ENCODE data around the gene KIAA1755.

The KIAA1755 gene

DNA sequence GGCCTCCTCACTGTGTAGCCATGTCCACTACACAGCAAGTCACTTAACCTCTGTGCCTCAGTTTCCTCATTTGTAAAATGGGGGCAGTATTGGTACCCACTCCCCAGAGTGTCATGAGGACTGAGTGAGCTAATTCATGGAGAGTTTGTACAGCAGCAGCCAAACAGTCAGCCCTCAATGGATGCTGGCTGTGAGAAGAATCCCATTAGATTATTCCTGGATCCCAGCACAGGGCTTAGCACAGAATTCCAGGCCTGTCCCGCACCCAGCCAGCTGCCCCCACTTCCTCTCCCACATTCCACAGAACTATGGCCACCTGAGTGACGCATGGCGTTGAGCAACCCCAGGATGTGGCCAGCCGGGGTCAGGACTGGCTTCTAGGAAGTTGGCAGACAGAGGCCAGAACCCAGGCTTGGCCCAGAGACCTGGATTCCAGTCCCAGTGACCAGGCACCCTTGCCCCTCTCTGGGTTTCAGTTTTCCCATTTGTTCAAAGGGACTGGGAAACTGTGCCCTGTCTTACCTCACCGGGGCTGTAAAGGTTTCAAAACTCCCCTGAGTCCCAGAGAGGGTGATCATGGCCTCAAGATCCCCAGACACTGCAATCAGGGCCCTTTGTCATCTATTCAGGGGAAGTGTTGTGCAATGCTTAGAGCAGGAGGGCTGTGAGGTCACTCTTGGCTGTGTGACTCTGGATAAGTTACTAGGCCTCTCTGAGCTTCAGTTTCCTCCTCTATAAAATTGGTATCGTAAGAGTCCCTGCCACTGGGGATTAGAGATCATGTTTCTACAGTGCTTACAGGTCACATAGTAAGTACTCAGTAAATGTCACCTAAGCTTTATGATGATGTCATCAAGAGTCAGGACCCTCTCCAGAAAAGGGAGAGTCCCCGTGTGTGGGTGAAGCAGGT lies 92.4 kb downstream of the KIAA1755 start:
- WGBS, result 23% methylated on average over 6 of the region's 7 CpGs
- Histone ChIP-seq H3K4ac (ENCODE audit: low read depth in 1 of 2, low read length in 2 of 2) (peak overlapping the region; percentile 68 to 83), H4K8ac (ENCODE audit: low read length) (peak overlapping the region; percentile 84), H2AK5ac (ENCODE audit: low read length, severe bottlenecking) (peak overlapping the region; percentile 55), H3K27ac (ENCODE audit: low read length, poor library complexity, severe bottlenecking) (peak overlapping the region; percentile 16), H2BK120ac (ENCODE audit: low read depth, low read length) (peak overlapping the region; percentile 56), H3K79me1 (replicated peaks; ENCODE audit: low read length, poor library complexity, severe bottlenecking) (no peaks in the 10 kb centered on the region), H2AFZ (ENCODE audit: low read depth, low read length) (no peak overlapping the region), H3K4me1 (ENCODE audit: control insufficient read depth, insufficient read depth, low read depth, low read length) (peaks cover 27% of the 10 kb centered on the region), H2BK5ac (ENCODE audit: low read depth, low read length, poor library complexity, severe bottlenecking) (no peak overlapping the region), H3K4me2 (ENCODE audit: low read length, poor library complexity, severe bottlenecking) (no peak overlapping the region), H2BK15ac (ENCODE audit: low read depth, poor library complexity, severe bottlenecking) (peak overlapping the region; percentile 38), H3K23ac (ENCODE audit: low read length in 2 of 2) (no peak overlapping the region), H3K14ac (ENCODE audit: low read length in 2 of 2) (no peak overlapping the region), H3K4me3 (ENCODE audit: insufficient read depth in 1 of 2, low read depth in 1 of 2, low read length in 2 of 2) (no peak overlapping the region), H3K9ac (ENCODE audit: low read length) (peak overlapping the region; percentile 17), H3K9me3 (ENCODE audit: control insufficient read depth, low read length) (no peaks in the 10 kb centered on the region), H3K27me3 (ENCODE audit: control insufficient read depth in 1 of 2, insufficient read depth in 1 of 2, low read length in 2 of 2) (peaks cover 0 to 5% of the 10 kb centered on the region in 2 experiments), H4K91ac (ENCODE audit: low read length) (peak overlapping the region; percentile 94), H3K36me3 (ENCODE audit: control insufficient read depth in 1 of 2, insufficient read depth in 2 of 2, low read depth in 1 of 2, low read length in 2 of 2) (no peaks in the 10 kb centered on the region), H2BK12ac (ENCODE audit: low read length in 2 of 2) (peak overlapping the region; percentile 82 to 96), H3K18ac (ENCODE audit: low read depth in 1 of 2, low read length in 2 of 2) (peak overlapping the region; percentile 78 to 88)
- peak; percentile 92 for DNase-seq

- H3K4me2 ChIP-seq (ENCODE audit: low read length, poor library complexity, severe bottlenecking), result no peak overlapping the region
- 98% methylated on average over 8 of the region's 8 CpGs for WGBS
- peak overlapping the region; percentile 61 to 83 for H3K4ac ChIP-seq (ENCODE audit: low read depth in 1 of 2, low read length in 2 of 2)
- H3K4me3 ChIP-seq (ENCODE audit: insufficient read depth in 1 of 2, low read depth in 1 of 2, low read length in 2 of 2), result no peak overlapping the region
- peak overlapping the region; percentile 36 for H2AK5ac ChIP-seq (ENCODE audit: low read length, severe bottlenecking)
- H3K23ac ChIP-seq (ENCODE audit: low read length in 2 of 2), result no peak overlapping the region
- H3K27ac ChIP-seq (ENCODE audit: low read length, poor library complexity, severe bottlenecking), result peak overlapping the region; percentile 16
- no peak overlapping the region for H2BK5ac ChIP-seq (ENCODE audit: low read depth, low read length, poor library complexity, severe bottlenecking)
- H3K27me3 ChIP-seq (ENCODE audit: control insufficient read depth in 1 of 2, insufficient read depth in 1 of 2, low read length in 2 of 2), result peaks cover 0 to 5% of the 10 kb centered on the region in 2 experiments
- H3K14ac ChIP-seq (ENCODE audit: low read length in 2 of 2), result no peak overlapping the region
- no peaks in the 10 kb centered on the region for H3K79me1 ChIP-seq (replicated peaks; ENCODE audit: low read length, poor library complexity, severe bottlenecking)
- no peaks in the 10 kb centered on the region for H3K9me3 ChIP-seq (ENCODE audit: control insufficient read depth, low read length)
- H2BK15ac ChIP-seq (ENCODE audit: low read depth, poor library complexity, severe bottlenecking), result no peak overlapping the region
- DNase-seq, result no peak
- peak overlapping the region; percentile 82 to 96 for H2BK12ac ChIP-seq (ENCODE audit: low read length in 2 of 2)
- H2BK120ac ChIP-seq (ENCODE audit: low read depth, low read length), result peak overlapping the region; percentile 56
- no peak overlapping the region for H2AFZ ChIP-seq (ENCODE audit: low read depth, low read length)
- peaks cover 27% of the 10 kb centered on the region for H3K4me1 ChIP-seq (ENCODE audit: control insufficient read depth, insufficient read depth, low read depth, low read length)
- peak overlapping the region; percentile 37 for H4K8ac ChIP-seq (ENCODE audit: low read length)
- H3K18ac ChIP-seq (ENCODE audit: low read depth in 1 of 2, low read length in 2 of 2), result peak overlapping the region; percentile 78 to 88
- no peak overlapping the region for H3K9ac ChIP-seq (ENCODE audit: low read length)
- peak overlapping the region; percentile 94 for H4K91ac ChIP-seq (ENCODE audit: low read length)
- H3K36me3 ChIP-seq (ENCODE audit: control insufficient read depth in 1 of 2, insufficient read depth in 2 of 2, low read depth in 1 of 2, low read length in 2 of 2), result no peaks in the 10 kb centered on the region
Measured at GRCh38 chr20:38167328-38167850, 93.1 kb downstream of the KIAA1755 start.

DNA sequence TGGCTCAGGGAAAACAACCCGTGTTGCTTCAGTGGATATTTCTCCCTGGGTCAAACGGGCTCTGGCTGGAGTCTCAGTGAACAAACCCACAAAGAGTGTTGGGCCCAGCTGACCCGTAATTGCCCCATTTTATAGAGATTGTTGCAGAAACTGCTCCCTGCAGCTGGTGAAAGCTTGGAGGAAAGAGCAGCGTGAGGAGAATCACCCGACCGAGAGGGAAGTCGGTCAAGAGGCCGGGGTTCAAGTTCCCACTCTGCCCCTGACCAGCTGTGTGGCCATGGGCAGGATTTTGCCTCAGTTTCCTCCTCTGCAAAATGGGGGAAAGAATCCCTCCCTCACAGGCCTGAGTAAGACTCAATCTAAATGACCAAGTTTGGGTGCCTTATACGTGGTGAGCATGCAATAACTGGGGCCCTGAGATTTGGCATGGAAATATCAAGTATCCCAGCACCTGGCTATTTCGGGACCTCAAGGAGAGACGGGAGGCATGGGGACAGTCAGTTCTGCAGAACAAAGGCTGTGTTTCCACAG lies 93.8 kb downstream of the KIAA1755 start:
- Histone ChIP-seq H3K9ac (ENCODE audit: low read length) (no peak overlapping the region), H2BK12ac (ENCODE audit: low read length in 2 of 2) (peak overlapping the region; percentile 77 to 87), H3K23ac (ENCODE audit: low read length in 2 of 2) (no peak overlapping the region), H4K8ac (ENCODE audit: low read length) (no peak overlapping the region), H2AK5ac (ENCODE audit: low read length, severe bottlenecking) (peak overlapping the region; percentile 58), H2BK120ac (ENCODE audit: low read depth, low read length) (peak overlapping the region; percentile 3), H2AFZ (ENCODE audit: low read depth, low read length) (no peak overlapping the region), H4K91ac (ENCODE audit: low read length) (peak overlapping the region; percentile 44), H3K4me1 (ENCODE audit: control insufficient read depth, insufficient read depth, low read depth, low read length) (peaks cover 27% of the 10 kb centered on the region), H3K4ac (ENCODE audit: low read depth in 1 of 2, low read length in 2 of 2) (peak overlapping the region; percentile 83), H3K27ac (ENCODE audit: low read length, poor library complexity, severe bottlenecking) (no peak overlapping the region), H3K79me1 (replicated peaks; ENCODE audit: low read length, poor library complexity, severe bottlenecking) (no peaks in the 10 kb centered on the region), H3K14ac (ENCODE audit: low read length in 2 of 2) (no peak overlapping the region), H3K4me2 (ENCODE audit: low read length, poor library complexity, severe bottlenecking) (no peak overlapping the region), H3K36me3 (ENCODE audit: control insufficient read depth in 1 of 2, insufficient read depth in 2 of 2, low read depth in 1 of 2, low read length in 2 of 2) (no peaks in the 10 kb centered on the region), H3K4me3 (ENCODE audit: insufficient read depth in 1 of 2, low read depth in 1 of 2, low read length in 2 of 2) (no peak overlapping the region), H3K18ac (ENCODE audit: low read depth in 1 of 2, low read length in 2 of 2) (peak overlapping the region; percentile 50 to 72), H2BK15ac (ENCODE audit: low read depth, poor library complexity, severe bottlenecking) (peak overlapping the region; percentile 26), H2BK5ac (ENCODE audit: low read depth, low read length, poor library complexity, severe bottlenecking) (no peak overlapping the region), H3K9me3 (ENCODE audit: control insufficient read depth, low read length) (no peaks in the 10 kb centered on the region), H3K27me3 (ENCODE audit: control insufficient read depth in 1 of 2, insufficient read depth in 1 of 2, low read length in 2 of 2) (peaks cover 0 to 5% of the 10 kb centered on the region in 2 experiments)
- WGBS, result 86% methylated on average over 11 of the region's 11 CpGs
- DNase-seq, result no peak
